ENCODE results near the gene ZNF92.

DNA sequence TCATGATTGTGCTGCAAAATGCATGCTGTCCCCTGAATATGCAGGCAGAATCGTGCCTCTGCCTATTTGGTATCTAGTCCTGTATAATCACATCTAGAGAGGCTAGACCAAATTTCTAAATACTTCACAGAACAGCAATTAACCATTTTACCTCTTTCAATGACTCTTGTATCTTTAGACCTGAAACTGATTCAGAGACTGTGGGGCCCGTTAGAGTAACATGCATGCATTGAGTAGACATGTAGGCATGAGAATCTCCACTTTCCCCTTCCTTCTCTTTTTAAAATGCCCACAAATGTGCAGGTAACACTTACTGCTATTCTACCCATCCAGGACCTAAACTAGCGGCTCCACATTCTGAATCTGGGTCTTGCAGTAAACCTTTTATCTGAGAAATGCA lies 8.8 kb downstream of the ZNF92 start:
- TF ChIP-seq POLR2AphosphoS5 (IDR thresholded peaks at IDR 0.05; ENCODE audit: low read depth, low read length): no peak
- no peak for TF ChIP-seq PAX5 (IDR thresholded peaks at IDR 0.05; ENCODE audit: insufficient read depth, low read length, severe bottlenecking)

Data from GM12891 (cell line).